Thymus (tissue), 11 donors: ENCODE results near the gene CAPN13. TPM values are rescaled to one million over a fixed set of nuclear protein-coding genes. Genes with fewer than 3 reads are reported as not detected.

Experiments
- DNase-seq, 9 donors: peaks; one replicate each; pipeline ENCODE4 v3.0.0-alpha.2; 2013; ENCODE audit warnings: low spot score in 9 of 9, low read depth in 6 of 9, missing footprints in 1 of 9
- H3K27ac ChIP-seq, 2 donors: one replicate each; pipeline ENCODE4 v1.5.1; 2013; ENCODE audit warnings: control low read depth in 1 of 2, low read depth in 1 of 2, low read length in 1 of 2, mild to moderate bottlenecking in 1 of 2, moderate library complexity in 1 of 2
- H3K27me3 ChIP-seq, 2 donors: one replicate each; pipeline ENCODE4 v1.5.1; 2013; ENCODE audit warnings: low read length in 1 of 2; ENCODE audit not compliant: control insufficient read depth in 2 of 2, insufficient read depth in 1 of 2
- H3K36me3 ChIP-seq, 2 donors: one replicate each; pipeline ENCODE4 v1.5.1; 2013; ENCODE audit warnings: low read length in 1 of 2, mild to moderate bottlenecking in 1 of 2, moderate library complexity in 1 of 2; ENCODE audit not compliant: control insufficient read depth in 2 of 2, insufficient read depth in 2 of 2
- H3K4me1 ChIP-seq, 2 donors: one replicate each; pipeline ENCODE4 v1.5.1; 2013; ENCODE audit warnings: low read length in 2 of 2; ENCODE audit not compliant: control insufficient read depth in 2 of 2, insufficient read depth in 2 of 2
- H3K4me3 ChIP-seq, 2 donors: one replicate each; pipeline ENCODE4 v1.5.1; 2013; ENCODE audit warnings: low read length in 2 of 2, control low read depth in 1 of 2, mild to moderate bottlenecking in 1 of 2
- H3K9me3 ChIP-seq, 2 donors: one replicate each; pipeline ENCODE4 v1.5.1; 2013; ENCODE audit warnings: low read length in 1 of 2, mild to moderate bottlenecking in 1 of 2; ENCODE audit not compliant: control insufficient read depth in 2 of 2, insufficient read depth in 1 of 2
- WGBS: extraction: QIAGEN DNeasy Blood & Tissue Kit; methylation state at CpG from one replicate; pipeline ENCODE4 v1.1.7; 2013; 5-methylcytosine and 5-hydroxymethylcytosine counted together
- polyA plus RNA-seq: library from polyadenylated mRNA; stranded (reverse); fragments of 200-250 nt; gene quantifications from one replicate; pipeline ENCODE4 v1.2.3, GENCODE V29; 2013
- total RNA-seq: library from RNA; stranded (reverse); fragments of 120-200 nt; gene quantifications from one replicate; pipeline ENCODE4 v1.2.4, GENCODE V29; 2013
- donor health status: healthy.

CAPN13 gene
- total and polyA plus RNA-seq, 2 donors: 0.05 to 0.25 TPM

- Histone ChIP-seq H3K36me3 (no peaks in the 10 kb centered on the region), H3K27ac (no peak overlapping the region), H3K4me3 (no peak overlapping the region), H3K27me3 (no peaks in the 10 kb centered on the region), H3K4me1 (no peaks in the 10 kb centered on the region), H3K9me3 (peaks cover 0 to 4% of the 10 kb centered on the region in 2 donors)
- 93% methylated on average over 16 of the region's 16 CpGs for WGBS
- no peak for DNase-seq
These were observed 76.3 kb downstream of the CAPN13 start for GRCh38 chr2:30730736-30731647.

- Histone ChIP-seq H3K27ac (no peak overlapping the region), H3K4me1 (no peaks in the 10 kb centered on the region), H3K27me3 (no peaks in the 10 kb centered on the region), H3K4me3 (no peak overlapping the region), H3K36me3 (no peaks in the 10 kb centered on the region), H3K9me3 (no peaks in the 10 kb centered on the region)
- WGBS: 60% methylated on average over 5 of the region's 5 CpGs
- DNase-seq: no peak
These were observed 78.2 kb downstream of the CAPN13 start for GRCh38 chr2:30729031-30729430.

DNA sequence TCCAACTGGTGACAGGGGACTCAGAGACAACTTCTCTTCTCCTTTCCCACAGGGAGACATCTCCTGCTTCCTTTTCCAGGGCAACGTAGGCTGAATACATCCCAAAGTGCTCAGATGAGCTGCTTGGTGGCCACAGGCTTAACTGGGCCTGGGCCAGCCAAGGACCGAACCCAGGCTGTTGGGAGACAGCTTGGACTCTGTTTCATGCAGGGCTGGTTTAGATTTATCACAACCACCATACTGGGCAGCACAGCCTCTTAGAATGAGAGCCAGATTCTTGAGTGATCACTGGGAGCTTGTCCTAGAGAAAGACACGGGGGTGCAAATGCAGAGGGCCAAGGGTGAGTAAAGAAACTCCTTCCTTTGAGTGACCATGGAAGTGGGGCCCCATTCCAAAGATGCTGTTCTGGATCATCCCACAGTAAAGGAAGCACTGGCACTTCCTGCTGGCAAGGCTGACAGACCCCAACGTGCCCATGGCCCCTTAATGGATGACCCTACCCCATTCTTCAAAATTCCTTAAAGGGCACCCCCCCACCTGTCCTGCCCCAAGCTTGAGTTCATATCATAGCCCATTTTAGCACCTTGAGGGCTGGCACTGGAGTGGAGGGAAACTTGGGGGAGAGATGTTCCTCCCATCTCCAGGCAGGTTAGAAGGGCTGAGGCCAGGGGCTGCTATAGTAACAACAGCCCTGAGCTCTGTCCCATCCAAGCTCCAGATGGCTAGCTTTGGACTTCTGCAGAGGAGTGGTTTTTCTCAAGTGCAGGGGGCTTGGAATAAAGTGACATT, 84.1 kb downstream of the CAPN13 start:
- Histone ChIP-seq H3K36me3 (no peaks in the 10 kb centered on the region), H3K4me1 (no peaks in the 10 kb centered on the region), H3K27me3 (no peaks in the 10 kb centered on the region), H3K4me3 (no peak overlapping the region), H3K9me3 (no peaks in the 10 kb centered on the region), H3K27ac (no peak overlapping the region)
- no peak for DNase-seq
- 88% methylated on average over 4 of the region's 4 CpGs for WGBS

DNA sequence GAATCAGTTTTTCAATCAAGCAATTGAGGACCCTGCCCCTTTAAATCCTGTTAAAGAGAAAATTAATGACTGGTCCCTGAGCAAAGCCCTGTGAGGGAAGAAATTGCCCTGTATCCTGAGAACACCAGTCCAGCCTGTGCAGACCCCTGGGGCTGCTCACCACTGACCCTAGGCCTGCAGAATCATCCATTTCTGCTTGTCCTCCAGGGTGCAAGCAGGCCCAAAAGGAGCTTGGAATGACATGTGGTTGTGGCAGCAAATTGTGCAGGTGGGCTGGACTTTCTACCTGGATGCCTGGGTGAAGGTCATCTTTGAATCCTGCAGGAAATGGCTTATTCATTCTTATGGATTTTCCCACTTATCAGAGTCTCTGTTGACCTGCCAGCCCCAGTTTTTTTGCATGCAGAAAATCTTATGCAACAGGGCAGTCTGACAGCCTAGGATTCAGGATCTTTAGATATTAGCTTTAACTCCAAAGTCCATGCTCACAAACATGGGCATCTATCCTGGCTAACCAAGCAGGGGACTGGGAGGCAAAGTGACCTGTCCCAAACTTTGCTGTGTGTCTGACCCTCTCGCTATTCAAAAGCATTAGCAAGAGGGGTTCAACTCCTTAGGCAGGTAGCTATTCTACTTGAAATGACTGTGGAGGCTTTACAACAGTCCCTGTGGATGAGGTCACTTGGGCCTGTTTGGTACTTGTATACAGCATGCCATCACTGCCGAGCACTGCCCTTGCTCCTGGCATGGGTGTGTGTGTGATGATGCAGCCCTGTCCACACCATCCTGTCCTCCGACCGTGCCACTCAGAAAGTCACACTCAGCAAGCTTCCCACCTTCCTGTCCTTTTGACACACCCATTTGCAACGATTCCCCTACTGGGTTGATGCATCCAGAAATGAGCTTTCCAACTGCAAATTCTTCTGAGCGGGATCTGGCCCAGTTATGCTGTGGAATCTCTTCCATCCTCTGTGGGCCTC, 85.3 kb downstream of the CAPN13 start:
- no peak for DNase-seq
- H3K27me3 ChIP-seq: no peaks in the 10 kb centered on the region
- 95% methylated on average over 6 of the region's 6 CpGs for WGBS
- H3K27ac ChIP-seq: no peak overlapping the region
- H3K4me1 ChIP-seq: no peaks in the 10 kb centered on the region
- no peaks in the 10 kb centered on the region for H3K36me3 ChIP-seq
- H3K4me3 ChIP-seq: no peak overlapping the region
- no peaks in the 10 kb centered on the region for H3K9me3 ChIP-seq

GRCh38 chr2:30721241-30721640, 86.0 kb downstream of the CAPN13 start:
- 94% methylated on average over 4 of the region's 4 CpGs for WGBS
- H3K36me3 ChIP-seq: no peaks in the 10 kb centered on the region
- H3K27me3 ChIP-seq: no peaks in the 10 kb centered on the region
- no peaks in the 10 kb centered on the region for H3K4me1 ChIP-seq
- H3K27ac ChIP-seq: no peak overlapping the region
- no peaks in the 10 kb centered on the region for H3K9me3 ChIP-seq
- DNase-seq: no peak
- H3K4me3 ChIP-seq: no peak overlapping the region

DNA sequence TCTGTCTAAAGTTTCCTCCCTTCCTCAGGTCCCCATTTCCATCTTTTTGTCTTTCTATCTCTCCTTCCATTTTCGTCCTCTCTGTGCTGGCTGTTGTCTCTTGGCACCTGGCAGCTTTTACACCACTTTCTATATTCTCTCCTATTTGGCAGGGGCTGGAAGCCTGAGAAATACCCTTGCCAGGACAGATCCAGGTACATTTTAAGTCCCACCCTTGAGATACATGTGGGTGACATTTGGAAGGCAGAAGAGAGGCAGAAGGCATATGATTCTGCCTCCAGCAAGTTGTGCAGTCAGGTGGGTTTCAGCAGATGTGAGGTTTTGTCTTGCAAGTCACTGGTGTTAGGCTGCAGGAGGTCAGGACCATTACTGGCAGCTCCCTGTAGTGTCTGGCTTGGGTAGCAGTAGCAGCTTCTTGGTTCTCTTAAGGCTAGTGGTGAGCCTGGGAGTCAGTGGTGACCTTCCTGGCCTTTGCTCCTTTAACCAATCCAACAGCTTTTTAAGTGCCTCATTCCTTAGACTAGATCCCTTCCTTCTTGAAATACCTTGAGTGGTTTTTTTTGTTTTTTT, 90.1 kb downstream of the CAPN13 start:
- Histone ChIP-seq H3K4me3 (no peak overlapping the region), H3K9me3 (no peaks in the 10 kb centered on the region), H3K27me3 (no peaks in the 10 kb centered on the region), H3K4me1 (peaks cover 0 to 12% of the 10 kb centered on the region in 2 donors), H3K36me3 (no peaks in the 10 kb centered on the region), H3K27ac (no peak overlapping the region)
- no peak for DNase-seq
- WGBS: 93% methylated on average over 1 of the region's 1 CpG

DNA sequence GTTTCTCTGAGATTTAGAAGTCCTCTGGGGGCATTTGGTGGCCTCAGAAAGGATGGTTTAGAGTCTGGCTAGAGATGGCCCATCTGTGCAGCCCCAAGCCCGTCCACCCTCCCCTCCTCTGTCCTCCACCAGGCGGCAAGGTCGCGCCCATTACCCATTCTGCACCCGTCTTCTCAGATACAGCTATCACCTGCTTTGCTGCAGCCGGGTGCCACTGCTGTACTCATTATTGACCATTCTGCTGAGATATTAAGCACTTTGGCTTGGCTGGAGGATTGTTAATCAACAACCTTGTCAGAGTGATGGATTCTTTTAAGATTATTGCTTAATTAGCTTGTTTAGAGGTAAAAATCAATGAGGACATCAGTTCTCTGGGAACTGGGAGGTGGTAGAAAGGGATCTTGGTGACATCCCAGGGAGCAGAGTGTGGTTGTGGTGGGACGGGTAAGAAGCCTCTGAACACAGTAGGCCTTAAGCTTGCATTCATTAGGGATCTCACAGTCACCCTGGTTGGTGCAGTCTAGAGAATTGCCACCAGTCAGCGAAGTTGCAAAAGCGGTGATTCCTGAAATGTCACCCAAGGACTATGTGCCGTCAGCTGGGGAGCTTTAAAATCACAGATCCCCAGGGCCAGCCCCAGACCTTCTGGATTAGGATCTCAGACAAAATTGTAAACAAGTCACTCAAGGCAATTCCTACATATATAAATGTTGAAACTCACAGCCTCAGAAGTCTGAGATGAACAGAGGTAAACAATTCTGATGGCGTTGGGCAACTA, 90.9 kb downstream of the CAPN13 start:
- no peaks in the 10 kb centered on the region for H3K9me3 ChIP-seq
- H3K36me3 ChIP-seq: no peaks in the 10 kb centered on the region
- no peaks in the 10 kb centered on the region for H3K27me3 ChIP-seq
- DNase-seq: no peak
- H3K4me3 ChIP-seq: no peak overlapping the region
- H3K4me1 ChIP-seq: peaks cover 0 to 12% of the 10 kb centered on the region in 2 donors
- H3K27ac ChIP-seq: no peak overlapping the region
- WGBS: 97% methylated on average over 11 of the region's 11 CpGs
